H1 (cell line): Measurements from ENCODE around the gene BTG3. TPM values are rescaled to one million over a fixed set of nuclear protein-coding genes. Genes with fewer than 3 reads are reported as not detected.

Experiments used
- CTCF ChIA-PET: fragments of 300-600 bp; sonication (Branson Sonifier 250); formaldehyde crosslinking; loops from one replicate; lab custom pipeline; 2021; ENCODE audit not compliant: partially characterized antibody; lab: Charles Lee
- POLR2A ChIA-PET: fragments of 300-600 bp; sonication (Branson Sonifier 250); formaldehyde crosslinking; loops from one replicate; lab custom pipeline; 2021; ENCODE audit warnings: inconsistent platforms; ENCODE audit not compliant: partially characterized antibody; lab: Charles Lee
- DNase-seq, 2 experiments: peaks; one replicate each; pipeline versions ENCODE4 v3.0.0 to v3.0.0-alpha.2; 2010 to 2022; ENCODE audit warnings: low spot score in 2 of 2, low read depth in 1 of 2, mixed read lengths in 1 of 2
- FAIRE-seq: peaks from 2 replicates; lab custom pipeline; 2011; peaks lifted over from hg19 to GRCh38; lab: Jason Lieb, UNC
- H2AFZ ChIP-seq: 2 replicates; pipeline ENCODE4 v1.8.1; 2012; ENCODE audit warnings: low read length, inconsistent platforms
- H2AK5ac ChIP-seq: 2 replicates; pipeline ENCODE4 v1.6.1; 2013; ENCODE audit warnings: low read depth, low read length
- H2BK120ac ChIP-seq: replicated peaks from 2 replicates; pipeline ENCODE3; 2013; ENCODE audit warnings: low read depth, low read length, inconsistent platforms
- H2BK12ac ChIP-seq: 2 replicates; pipeline ENCODE4 v1.6.1; 2013; ENCODE audit warnings: low read depth, low read length
- H2BK15ac ChIP-seq: 2 replicates; pipeline ENCODE4 v1.6.1; 2013; ENCODE audit warnings: low read length
- H2BK20ac ChIP-seq: 2 replicates; pipeline ENCODE4 v1.6.1; 2013; ENCODE audit warnings: low read length
- H2BK5ac ChIP-seq: 2 replicates; pipeline ENCODE4 v1.6.1; 2013; ENCODE audit warnings: low read depth, low read length
- H3K14ac ChIP-seq: 2 replicates; pipeline ENCODE4 v1.6.1; 2013; ENCODE audit warnings: inconsistent platforms; ENCODE audit not compliant: insufficient read length
- H3K18ac ChIP-seq: 2 replicates; pipeline ENCODE4 v1.6.1; 2013; ENCODE audit warnings: low read length; ENCODE audit errors: extremely low read depth
- H3K23ac ChIP-seq: 2 replicates; pipeline ENCODE4 v1.6.1; 2013; ENCODE audit warnings: inconsistent platforms; ENCODE audit not compliant: insufficient read length
- H3K23me2 ChIP-seq: 2 replicates; pipeline ENCODE4 v1.6.1; 2013; ENCODE audit warnings: low read depth, low read length
- H3K27ac ChIP-seq: 2 replicates; pipeline ENCODE4 v1.6.1; 2011; ENCODE audit warnings: low read depth, low read length, inconsistent platforms
- H3K27me3 ChIP-seq, 4 experiments: replicated peaks in 1 of 4; 1 replicate in 1 of 4; 2 replicates in 3 of 4; pipeline versions ENCODE4 v1.6.1 to v1.8.1; 2011 to 2013; ENCODE audit warnings: low read length in 3 of 4, mild to moderate bottlenecking in 3 of 4, inconsistent platforms in 2 of 4, mixed read lengths in 2 of 4, moderate library complexity in 1 of 4; ENCODE audit not compliant: control insufficient read depth in 3 of 4, insufficient read depth in 3 of 4; ENCODE audit errors: extremely low read depth in 1 of 4
- H3K36me3 ChIP-seq, 4 experiments: 2 replicates each; pipeline versions ENCODE4 v1.6.1 to v1.8.1; 2011 to 2013; ENCODE audit warnings: mild to moderate bottlenecking in 4 of 4, low read length in 3 of 4, moderate library complexity in 2 of 4, control low read depth in 1 of 4, inconsistent platforms in 1 of 4; ENCODE audit not compliant: insufficient read depth in 4 of 4, control insufficient read depth in 2 of 4
- H3K4ac ChIP-seq: replicated peaks from 2 replicates; pipeline ENCODE3; 2013; ENCODE audit warnings: low read length, low read depth, mixed read lengths, inconsistent platforms; ENCODE audit not compliant: insufficient read length
- H3K4me1 ChIP-seq, 4 experiments: replicated peaks in 1 of 4; 1 replicate in 1 of 4; 2 replicates in 3 of 4; pipeline versions ENCODE4 v1.6.1 to v1.8.1; 2011 to 2013; ENCODE audit warnings: low read length in 3 of 4, inconsistent platforms in 2 of 4, mixed read lengths in 1 of 4; ENCODE audit not compliant: insufficient read depth in 4 of 4, control insufficient read depth in 3 of 4
- H3K4me2 ChIP-seq, 2 experiments: 2 replicates each; pipeline versions ENCODE4 v1.6.1 to v1.8.1; 2011 to 2013; ENCODE audit warnings: low read depth in 2 of 2, low read length in 2 of 2, control low read depth in 1 of 2, inconsistent platforms in 1 of 2, mild to moderate bottlenecking in 1 of 2; ENCODE audit not compliant: insufficient read depth in 1 of 2
- H3K4me3 ChIP-seq, 4 experiments: fragments of 200-600, 300-600 bp in 1 of 4; sonication (generic), shearing (Covaris generic), sonication (Bioruptor Twin) in 1 of 4; 2 replicates each; pipeline versions ENCODE4 v1.5.1 to v1.8.1; 2011 to 2016; ENCODE audit warnings: low read length in 4 of 4, low read depth in 3 of 4, control low read depth in 2 of 4, inconsistent platforms in 2 of 4, mild to moderate bottlenecking in 2 of 4, mixed read lengths in 1 of 4, moderate library complexity in 1 of 4; ENCODE audit not compliant: insufficient read depth in 2 of 4; ENCODE audit errors: extremely low read depth in 1 of 4
- H3K56ac ChIP-seq: replicated peaks from 2 replicates; pipeline ENCODE3; 2013; ENCODE audit warnings: low read depth, mild to moderate bottlenecking, mixed read lengths, low read length, inconsistent platforms; ENCODE audit not compliant: insufficient read length
- H3K79me1 ChIP-seq: 2 replicates; pipeline ENCODE4 v1.6.1; 2013; ENCODE audit warnings: low read depth, low read length, control low read depth
- H3K79me2 ChIP-seq, 2 experiments: 2 replicates each; pipeline versions ENCODE4 v1.6.1 to v1.8.1; 2012 to 2013; ENCODE audit warnings: low read length in 2 of 2, mild to moderate bottlenecking in 2 of 2, inconsistent platforms in 1 of 2; ENCODE audit not compliant: insufficient read depth in 2 of 2, control insufficient read depth in 1 of 2
- H3K9ac ChIP-seq, 4 experiments: replicated peaks in 1 of 4; 1 replicate in 1 of 4; 2 replicates in 3 of 4; pipeline versions ENCODE4 v1.6.1 to v1.8.1; 2011 to 2013; ENCODE audit warnings: low read depth in 3 of 4, low read length in 3 of 4, control low read depth in 2 of 4, mild to moderate bottlenecking in 2 of 4, moderate library complexity in 2 of 4, inconsistent platforms in 1 of 4; ENCODE audit errors: extremely low read depth in 1 of 4
- H3K9me3 ChIP-seq, 2 experiments: 2 replicates each; pipeline versions ENCODE4 v1.6.1 to v1.8.1; 2012 to 2013; ENCODE audit warnings: mild to moderate bottlenecking in 2 of 2, moderate library complexity in 2 of 2, control low read depth in 1 of 2, inconsistent platforms in 1 of 2, low read depth in 1 of 2, low read length in 1 of 2, mixed read lengths in 1 of 2; ENCODE audit not compliant: insufficient read depth in 2 of 2
- H4K20me1 ChIP-seq, 2 experiments: replicated peaks in 1 of 2; 2 replicates each; pipeline versions ENCODE3 to v1.8.1; 2011 to 2013; ENCODE audit warnings: inconsistent platforms in 2 of 2, low read length in 2 of 2, mild to moderate bottlenecking in 1 of 2; ENCODE audit not compliant: insufficient read depth in 2 of 2, control insufficient read depth in 1 of 2
- H4K5ac ChIP-seq: 2 replicates; pipeline ENCODE4 v1.6.1; 2013; ENCODE audit warnings: low read length, low read depth, mixed read lengths, inconsistent platforms; ENCODE audit not compliant: insufficient read length
- H4K8ac ChIP-seq: 2 replicates; pipeline ENCODE4 v1.8.0; 2013; ENCODE audit warnings: mild to moderate bottlenecking, moderate library complexity, low read length, inconsistent platforms; ENCODE audit not compliant: insufficient read depth; ENCODE audit errors: extremely low read depth
- H4K91ac ChIP-seq: replicated peaks from 2 replicates; pipeline ENCODE3; 2013; ENCODE audit warnings: low read length, mixed read lengths, inconsistent platforms; ENCODE audit not compliant: insufficient read length
- CBX5 ChIP-seq: fragments of 300-800, 300-1000 bp; sonication (generic); IDR thresholded peaks from 2 replicates; pipeline ENCODE4 v1.7.1; 2016; ENCODE audit warnings: antibody characterized with exemption, low read length, low read depth
- CBX8 ChIP-seq: fragments of 300-800, 300-1000 bp; sonication (generic); IDR thresholded peaks from 2 replicates; pipeline ENCODE4 v1.7.1; 2016; ENCODE audit warnings: low read depth, low read length, borderline replicate concordance
- JUN ChIP-seq: IDR thresholded peaks from 2 replicates; pipeline ENCODE4 v1.6.1; 2011; ENCODE audit warnings: low read depth, mild to moderate bottlenecking, improper control_type of control experiment, low read length
- MAFK ChIP-seq: IDR thresholded peaks from 2 replicates; pipeline ENCODE4 v1.6.1; 2012; ENCODE audit warnings: low read depth, mild to moderate bottlenecking, improper control_type of control experiment, low read length
- TAF1 ChIP-seq: IDR thresholded peaks from 2 replicates; pipeline ENCODE4 v1.6.1; 2011; ENCODE audit warnings: mild to moderate bottlenecking, low read depth, low read length
- TBP ChIP-seq: IDR thresholded peaks from 2 replicates; pipeline ENCODE4 v1.6.1; 2011; ENCODE audit warnings: low read depth, low read length, improper control_type of control experiment
- WGBS, 2 experiments: shearing (Covaris generic) in 1 of 2; methylation state at CpG; one replicate each; pipeline versions ENCODE4 v1.1.6 to v1.1.7; 2013 to 2015; ENCODE audit warnings: low lambda C conversion rate in 2 of 2, mixed read lengths in 2 of 2, inconsistent platforms in 1 of 2, low coverage in 1 of 2, missing lambda C conversion rate in 1 of 2; ENCODE audit not compliant: insufficient replicate concordance in 2 of 2, insufficient coverage in 1 of 2, insufficient read length in 1 of 2; ENCODE audit errors: extremely low coverage in 1 of 2, missing lambda C conversion rate in 1 of 2; 5-methylcytosine and 5-hydroxymethylcytosine counted together
- polyA plus RNA-seq, 7 experiments: library from polyadenylated mRNA; depleted of rRNA in 3 of 7; stranded (reverse) in 5 of 7; unstranded in 2 of 7; fragments of >200 nt in 5 of 7; fragments of 200-250 nt in 2 of 7; gene quantifications; 1 replicate in 5 of 7; 2 replicates in 1 of 7; 4 replicates in 1 of 7; pipeline versions ENCODE4 v1.2.1 to v1.2.3, GENCODE V29; 2011 to 2013; ENCODE audit warnings: missing spikeins in 2 of 7, mixed read lengths in 2 of 7
- total RNA-seq: library from RNA; stranded (reverse); fragmentation: NEBNext Ultra II Directional; extraction: Animal tissue kit (Norgen Biotek cat#: 25700); gene quantifications from 2 replicates; pipeline ENCODE4 v1.2.1, GENCODE V29; 2021
- TF ChIP-seq, protein P1 (sequence below): IDR thresholded peaks from 2 replicates; pipeline ENCODE4 v1.6.1; 2011; ENCODE audit warnings: low read depth, mild to moderate bottlenecking, low read length; ENCODE audit not compliant: insufficient read depth

Gene BTG3
- total and polyA plus RNA-seq, 2 of the 8 experiments (the other 6 are each of a cell fraction or from before 2014, with no cell fraction given) = 13.6 to 25.9 TPM

DNA sequence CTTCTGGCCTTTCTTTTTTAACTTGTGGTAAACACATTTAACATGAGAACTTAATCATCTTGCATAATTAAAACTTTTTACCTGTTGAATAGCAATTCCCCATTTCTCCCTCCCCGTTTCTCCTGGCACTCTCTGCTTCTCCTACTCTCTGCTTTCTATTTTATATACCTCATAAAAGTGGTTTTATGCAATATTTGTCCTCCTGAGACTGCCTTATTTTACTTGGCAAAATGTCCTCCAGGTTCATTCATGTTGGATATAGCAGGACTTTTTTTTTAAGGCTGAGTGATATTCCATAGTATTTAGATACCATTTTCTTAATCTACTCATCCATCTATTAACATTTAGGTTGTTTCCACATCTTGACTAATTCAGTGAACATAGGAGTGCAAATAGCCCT lies 35.0 kb downstream of the BTG3 start:
- Histone ChIP-seq H3K36me3 (no peaks in the 10 kb centered on the region; a peak in 1 of 8 replicates), H3K4me1 (no peaks in the 10 kb centered on the region), H3K9me3 (no peaks in the 10 kb centered on the region), H2BK12ac (no peak overlapping the region), H3K79me1 (no peaks in the 10 kb centered on the region), H3K14ac (no peak overlapping the region), H3K56ac (no peak overlapping the region), H4K8ac (no peak overlapping the region), H3K23me2 (no peaks in the 10 kb centered on the region), H4K91ac (no peak overlapping the region), H3K18ac (no peak overlapping the region), H3K27me3 (no peaks in the 10 kb centered on the region), H4K20me1 (peaks cover 0 to 2% of the 10 kb centered on the region in 2 experiments), H2BK20ac (no peak overlapping the region), H3K23ac (no peak overlapping the region), H3K4ac (no peak overlapping the region), H3K9ac (no peak overlapping the region), H3K79me2 (peaks cover 0 to 3% of the 10 kb centered on the region in 2 experiments; a peak in 2 of 4 replicates), H2AFZ (no peak overlapping the region), H3K27ac (no peak overlapping the region), H2BK15ac (no peak overlapping the region), H3K4me3 (no peak overlapping the region), H4K5ac (no peak overlapping the region), H2BK120ac (no peak overlapping the region), H2BK5ac (no peak overlapping the region), H2AK5ac (no peak overlapping the region), H3K4me2 (no peak overlapping the region)
- ChIA-PET POLR2A (no interaction called here), CTCF (no interaction called here)
- FAIRE-seq (no peak), DNase-seq (no peak)
- 83% methylated on average over 1 of the region's 1 CpG; no CpG with 5 or more reads in 1 of the 2 experiments for WGBS, 2 experiments
- no peak for TF ChIP-seq CBX8
- TF ChIP-seq MAFK = no peak
- TF ChIP-seq, protein P1, sequence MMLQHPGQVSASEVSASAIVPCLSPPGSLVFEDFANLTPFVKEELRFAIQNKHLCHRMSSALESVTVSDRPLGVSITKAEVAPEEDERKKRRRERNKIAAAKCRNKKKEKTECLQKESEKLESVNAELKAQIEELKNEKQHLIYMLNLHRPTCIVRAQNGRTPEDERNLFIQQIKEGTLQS = no peak
- no peak for TF ChIP-seq TAF1
- TF ChIP-seq JUN = no peak
- TF ChIP-seq CBX5 = no peak
- TF ChIP-seq TBP = no peak
